SIG-M5 treated with dmso at 0.1 percent for 504 hours (cell line): ENCODE data around the gene CACNA1D.
A peak's percentile ranks its signal among the peaks of the same experiment; 100 is the strongest.

Experiments used
- DNase-seq: peaks from one replicate; lab custom pipeline; 2025; ENCODE audit not compliant: unreplicated experiment; lab: John Stamatoyannopoulos, UW

CACNA1D gene

DNA sequence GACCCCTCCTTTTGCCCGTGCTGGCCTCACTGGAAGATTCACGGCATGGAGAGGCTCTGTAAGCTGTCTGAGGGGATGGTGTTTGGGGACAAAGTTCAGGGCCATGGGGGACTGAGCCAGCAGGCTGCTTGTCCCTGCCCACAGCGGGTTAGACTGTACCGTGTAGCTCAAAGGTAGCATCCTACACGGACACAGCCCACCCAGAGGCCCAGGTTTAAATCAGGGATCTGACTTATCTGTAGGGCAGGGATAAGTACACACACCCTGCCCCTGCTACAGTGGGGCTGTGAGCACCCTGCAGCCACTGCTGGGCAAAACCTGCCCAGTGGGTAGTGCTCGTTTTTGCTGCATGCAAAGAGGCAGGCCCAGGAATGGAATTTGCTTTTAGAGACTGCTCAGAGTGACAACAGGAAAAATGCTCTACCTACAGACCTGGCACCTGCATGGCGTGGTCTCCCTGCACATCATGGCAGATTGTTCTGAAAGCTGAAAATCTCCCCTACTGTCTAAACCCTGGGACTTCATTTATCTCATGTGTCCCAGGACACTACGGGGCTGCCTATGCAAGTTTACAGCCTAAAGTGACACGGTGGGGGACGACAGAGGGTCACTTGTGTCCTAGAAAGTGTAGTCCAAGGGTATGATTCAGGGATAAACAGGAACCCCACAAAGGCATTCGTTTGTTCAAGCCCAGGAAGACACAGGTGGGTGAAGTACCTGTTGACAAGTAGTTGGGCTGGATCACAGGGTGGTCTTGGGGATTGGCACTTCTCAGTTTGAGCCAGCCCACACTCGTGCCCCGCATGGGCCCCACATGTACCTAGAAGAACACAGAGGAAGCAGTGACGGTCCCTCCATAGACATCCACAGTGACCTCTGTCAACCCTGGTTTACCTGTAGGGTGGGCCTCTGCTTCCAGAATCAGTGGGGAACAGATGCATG is 324.1 kb downstream of the CACNA1D start:
- no peak for DNase-seq

DNA sequence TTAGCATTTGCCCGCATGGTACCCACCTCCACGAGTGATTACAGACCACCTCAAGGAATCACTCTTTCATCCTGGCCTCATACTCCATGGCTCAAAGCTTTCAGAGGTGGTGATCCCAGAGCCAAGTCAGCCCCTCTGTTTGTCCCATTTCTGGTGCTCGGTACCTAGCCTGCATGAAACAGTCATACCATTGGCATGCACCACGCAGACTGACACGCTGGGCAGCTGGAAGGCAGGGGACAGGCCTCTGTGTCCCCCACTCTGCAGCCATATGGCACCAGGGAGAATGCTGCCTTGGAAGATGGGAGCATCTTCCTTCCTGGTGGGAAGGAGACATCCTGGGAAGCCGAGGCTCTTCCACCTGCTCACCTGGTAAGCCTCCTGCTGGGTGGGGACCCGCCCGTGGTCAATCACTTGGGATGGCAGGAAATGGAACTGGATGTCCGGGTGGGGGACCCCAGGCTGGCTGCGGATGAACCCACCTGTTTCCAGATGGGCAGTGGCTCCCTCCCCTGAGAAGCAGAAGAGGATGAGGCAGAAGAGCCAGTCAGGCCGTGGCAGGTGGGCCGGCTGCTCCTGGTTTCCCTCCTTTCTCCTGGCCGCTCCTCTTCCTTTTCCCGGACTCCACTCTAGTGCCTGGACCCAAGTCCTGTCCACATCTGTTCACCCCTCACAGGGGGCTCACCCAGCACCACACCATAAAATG is 324.9 kb downstream of the CACNA1D start:
- DNase-seq: no peak

DNA sequence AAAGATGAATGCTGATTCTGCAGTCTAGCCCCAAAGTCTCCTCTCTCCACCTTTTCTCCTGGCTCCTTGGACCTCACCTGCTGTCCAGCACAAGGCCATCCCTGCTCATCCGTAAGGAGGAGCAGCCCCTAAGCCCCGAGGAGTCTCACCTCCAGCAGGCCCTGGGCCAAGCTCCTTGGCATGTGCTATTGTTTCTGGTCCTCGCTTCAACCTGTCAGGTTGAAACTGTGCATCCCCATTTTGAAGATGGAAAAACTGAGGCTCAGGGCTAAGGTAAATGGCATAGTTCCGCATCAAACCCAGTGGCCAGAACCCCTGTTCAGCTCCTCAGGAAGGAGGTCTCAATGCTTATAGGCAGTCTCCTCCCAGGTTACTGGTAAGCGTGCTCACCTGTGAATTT is 325.7 kb downstream of the CACNA1D start:
- DNase-seq: no peak

DNA sequence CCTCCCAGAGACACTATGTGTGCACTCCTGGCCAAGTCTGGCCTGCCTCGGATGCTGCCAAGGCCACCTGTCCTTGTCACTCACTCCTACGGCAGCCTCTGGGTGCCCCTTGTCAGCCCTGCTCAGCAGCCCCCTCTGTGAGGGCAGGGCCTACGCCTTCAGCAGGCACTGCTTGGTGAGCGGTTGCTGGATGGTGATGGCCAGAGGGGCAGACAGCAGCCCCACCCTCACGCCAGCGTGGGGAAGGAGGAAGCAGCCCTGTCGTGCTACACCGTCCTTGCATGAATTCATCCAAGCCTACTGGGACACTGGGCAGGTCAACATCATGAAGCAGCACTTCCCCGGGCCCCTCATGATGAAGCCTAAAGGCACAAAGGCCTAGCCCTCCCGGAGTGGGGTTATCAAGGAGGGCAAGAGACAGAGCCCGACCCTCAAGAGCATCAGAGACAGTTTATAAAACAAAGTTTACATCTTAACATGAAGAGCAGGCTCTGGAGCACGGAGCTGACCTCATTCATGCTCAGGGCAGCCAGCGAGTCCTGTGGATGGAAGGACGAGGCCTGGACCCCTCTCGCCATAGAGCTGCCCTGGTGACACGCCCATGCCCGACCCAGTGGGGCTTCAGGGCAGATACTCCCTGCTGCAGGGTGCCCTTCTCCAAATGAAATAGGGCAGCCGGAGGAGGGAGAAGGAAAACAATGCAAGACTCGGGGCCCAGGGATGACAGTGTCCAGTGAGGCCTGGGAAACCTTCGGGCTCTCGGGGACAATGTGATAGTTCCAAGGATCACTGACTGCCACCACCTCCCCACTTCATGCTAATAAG is 326.6 kb downstream of the CACNA1D start:
- no peak for DNase-seq

DNA sequence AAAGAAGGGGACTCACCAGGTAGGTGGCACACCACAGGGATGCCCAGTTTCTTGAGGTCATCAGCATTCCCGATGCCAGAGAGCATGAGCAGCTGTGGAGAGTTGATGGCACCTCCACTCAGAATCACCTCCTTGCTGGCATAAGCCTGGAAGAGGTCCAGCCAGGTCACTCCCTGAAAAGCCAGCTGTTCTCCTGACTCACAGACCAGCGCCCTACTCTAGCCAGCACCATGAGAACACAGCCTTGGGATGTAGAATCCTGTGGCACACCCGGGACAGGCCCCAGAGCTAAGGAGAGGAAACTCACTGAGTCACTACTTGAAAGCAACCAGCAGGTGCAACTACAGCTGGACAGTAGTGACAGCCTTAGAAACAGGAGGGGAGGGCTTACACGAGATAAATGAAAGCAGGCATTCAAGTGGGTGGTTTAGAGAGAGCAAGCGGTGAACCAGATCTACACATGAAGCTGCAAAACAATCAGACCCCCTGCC is 327.3 kb downstream of the CACNA1D start:
- no peak for DNase-seq

DNA sequence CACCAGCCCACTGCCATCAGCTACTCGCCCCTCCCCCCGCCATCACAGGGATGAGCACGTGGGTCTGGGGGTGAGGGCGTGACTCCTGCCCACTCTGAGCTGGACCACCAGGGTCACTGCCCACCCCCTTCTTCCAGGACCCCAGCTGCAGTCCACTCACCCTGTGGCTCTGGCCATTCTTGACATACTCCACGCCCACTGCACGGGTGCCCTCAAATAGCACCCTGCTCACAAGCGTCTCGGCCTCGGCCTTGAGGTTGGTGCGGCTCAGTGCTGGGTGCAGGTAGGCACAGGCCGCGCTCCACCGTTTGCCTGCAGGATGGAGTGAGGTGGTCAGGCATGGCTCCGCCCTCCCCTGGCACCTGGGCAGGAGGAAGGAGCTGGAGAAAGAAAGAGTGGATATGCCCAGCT is 327.9 kb downstream of the CACNA1D start:
- DNase-seq: no peak

DNA sequence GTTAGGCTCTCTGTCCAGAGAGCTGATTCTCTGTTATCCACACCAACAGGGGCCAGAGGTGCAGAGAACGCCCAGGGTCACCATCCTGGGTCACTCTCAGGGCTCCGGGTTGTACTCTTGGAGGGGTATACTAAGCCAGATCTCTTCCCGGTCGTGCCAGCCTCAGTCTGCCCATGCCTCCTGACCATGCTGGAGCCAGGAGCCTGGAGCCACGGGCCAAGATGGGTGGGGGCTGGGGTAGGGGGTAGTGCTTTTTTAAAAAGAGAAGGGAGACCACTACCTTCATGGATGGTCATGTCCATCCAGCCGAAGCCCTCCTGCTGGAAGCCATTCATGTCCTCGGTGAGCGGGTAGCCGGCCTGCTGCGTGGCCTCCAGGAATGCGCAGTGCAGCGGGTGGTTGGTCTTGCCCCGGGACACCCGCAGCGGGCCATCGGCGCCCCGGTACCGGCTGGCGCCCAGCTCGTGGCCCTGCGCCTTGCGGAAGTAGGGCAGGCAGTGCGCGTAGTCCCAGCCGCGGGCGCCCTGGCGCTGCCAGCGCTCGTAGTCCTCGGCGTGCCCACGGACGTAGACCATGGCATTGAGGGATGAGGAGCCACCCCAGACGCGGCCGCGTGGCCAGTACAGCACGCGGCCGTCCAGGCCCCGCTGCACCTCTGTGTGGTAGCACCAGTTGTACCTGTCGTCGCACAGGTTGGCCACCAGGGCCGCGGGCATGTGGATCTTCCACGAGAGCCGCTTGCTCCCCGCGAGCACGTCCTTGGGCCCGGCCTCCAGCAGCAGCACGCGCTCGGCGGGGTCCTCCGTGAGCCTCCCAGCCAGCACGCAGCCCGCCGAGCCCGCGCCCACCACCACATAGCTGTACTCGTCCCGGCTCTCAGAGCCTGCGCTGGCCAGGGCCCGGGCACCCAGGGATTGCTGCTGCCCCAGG is 328.9 kb downstream of the CACNA1D start:
- DNase-seq: no peak

DNA sequence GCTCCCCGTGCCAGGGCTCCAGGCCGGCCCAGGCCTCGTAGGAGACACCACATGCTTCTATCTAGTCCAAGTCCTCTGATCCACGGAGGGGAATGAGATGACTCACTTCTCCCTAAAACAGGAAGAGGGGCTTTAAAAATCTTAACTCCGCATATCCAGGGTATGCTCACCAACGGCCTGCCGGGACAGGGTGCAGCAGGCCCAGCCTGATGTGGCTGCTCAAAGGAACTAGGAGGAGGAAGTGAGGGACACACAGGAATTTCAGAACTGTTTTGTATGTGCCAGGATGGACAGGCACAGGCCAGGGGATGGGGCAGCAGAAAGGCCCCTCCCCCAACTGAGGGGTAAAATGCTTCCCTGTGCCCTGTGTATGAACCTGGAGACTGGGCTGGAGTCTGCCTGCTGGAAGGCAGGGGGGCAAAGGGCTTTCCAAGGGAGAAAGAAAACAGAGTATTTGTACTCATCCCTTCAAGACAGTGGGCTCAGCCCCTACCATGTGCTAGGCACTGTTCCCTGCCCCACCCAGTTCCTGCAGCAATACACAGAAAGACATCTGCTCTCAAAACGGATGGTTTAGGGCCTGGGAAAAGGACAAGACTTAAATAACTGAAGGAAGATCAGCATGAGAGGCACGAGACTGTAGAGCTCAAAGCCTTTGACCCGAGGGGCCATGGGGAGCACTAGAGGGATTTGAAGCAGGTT is 329.7 kb downstream of the CACNA1D start:
- DNase-seq: no peak

DNA sequence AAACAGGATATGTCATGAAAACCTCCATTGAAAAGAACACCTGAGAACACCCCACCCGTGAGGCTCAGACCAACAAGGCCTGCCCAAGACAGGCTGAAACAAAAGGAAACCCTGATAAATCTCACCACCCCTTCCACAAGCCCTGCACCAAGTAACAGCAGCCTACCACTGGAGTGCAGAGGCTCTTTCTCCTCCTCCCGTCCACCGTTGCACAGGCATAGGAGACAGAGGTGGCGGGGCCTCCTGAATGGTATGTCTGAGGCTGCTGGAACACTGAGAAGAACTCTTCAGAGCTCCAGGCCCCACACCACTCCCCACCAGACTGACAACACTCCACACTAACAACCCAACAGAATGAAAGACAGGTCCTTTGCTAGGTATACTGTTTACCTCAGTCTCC is 330.4 kb downstream of the CACNA1D start:
- DNase-seq: no peak

DNA sequence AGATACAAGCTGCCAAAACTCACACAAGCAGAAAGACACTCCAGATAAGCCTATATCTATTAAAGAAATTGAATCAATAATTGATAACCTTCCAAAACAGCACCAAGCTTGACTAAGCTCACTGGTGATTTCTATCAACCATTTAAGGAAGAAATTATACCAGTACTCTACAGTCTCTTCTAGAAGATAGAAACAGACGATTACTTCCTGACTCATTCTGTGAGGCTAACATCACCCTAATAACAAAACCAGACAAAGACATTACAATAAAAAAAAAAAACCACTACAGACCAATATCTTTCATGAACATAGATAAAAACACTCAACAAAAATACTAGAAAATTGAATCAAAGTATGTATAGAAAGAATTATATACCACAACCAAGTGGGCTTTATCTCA is 331.6 kb downstream of the CACNA1D start:
- DNase-seq: no peak

DNA sequence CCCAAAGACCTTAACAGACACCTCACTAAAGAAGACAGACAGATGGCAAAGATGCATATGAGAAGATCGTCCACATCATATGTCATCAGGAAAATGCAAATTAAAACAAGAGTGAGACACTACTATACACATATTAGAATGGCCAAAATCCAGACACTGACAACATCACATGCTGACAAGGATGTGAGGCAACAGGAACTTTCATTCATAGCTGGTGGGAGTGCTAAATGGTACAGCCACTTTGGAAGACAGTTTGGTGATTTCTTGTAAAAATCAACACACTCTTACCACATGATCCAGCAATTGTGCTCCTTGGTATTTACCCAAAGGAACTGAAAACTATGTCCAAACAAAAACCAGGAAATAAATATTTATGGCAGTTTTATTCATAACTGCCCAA is 334.2 kb downstream of the CACNA1D start:
- DNase-seq: no peak

DNA sequence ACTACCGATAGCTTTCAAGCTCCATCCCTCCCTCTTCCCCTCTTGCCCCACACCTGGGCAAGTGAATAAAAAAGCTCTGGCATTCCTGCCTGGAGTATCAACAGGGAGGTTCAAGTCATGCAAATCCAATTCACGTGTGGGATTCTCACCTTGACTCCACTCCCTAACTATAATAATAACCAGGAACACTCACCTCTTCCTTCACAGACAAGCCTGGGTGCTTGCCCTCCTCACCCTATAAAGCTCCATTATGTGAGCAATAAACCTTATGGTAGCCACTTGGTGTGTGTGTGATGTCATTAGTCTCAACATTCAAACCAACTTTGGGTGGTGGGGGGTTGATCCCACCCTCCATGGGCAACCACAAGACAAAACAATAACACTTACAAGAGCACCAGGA is 335.2 kb downstream of the CACNA1D start:
- no peak for DNase-seq

DNA sequence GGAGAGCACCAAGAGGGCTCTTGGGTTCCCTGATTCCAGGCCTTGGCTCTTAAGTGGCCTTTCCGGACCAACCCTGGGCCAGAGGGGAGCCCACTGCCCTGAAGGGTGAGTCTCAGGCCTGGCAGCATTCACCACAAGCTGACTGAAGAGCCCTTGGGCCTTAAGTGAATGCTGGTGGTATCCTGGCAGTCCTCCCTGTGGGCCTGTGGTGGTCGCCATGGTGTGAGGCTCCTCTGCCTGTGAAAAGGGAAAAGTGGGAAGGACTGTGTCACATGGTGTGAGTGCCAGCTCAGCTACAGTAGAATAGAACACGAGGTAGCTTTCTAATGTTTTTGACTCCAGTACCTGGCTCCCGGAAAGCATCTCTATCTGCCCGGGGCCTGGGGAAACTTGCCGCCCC is 336.5 kb downstream of the CACNA1D start:
- DNase-seq: no peak

DNA sequence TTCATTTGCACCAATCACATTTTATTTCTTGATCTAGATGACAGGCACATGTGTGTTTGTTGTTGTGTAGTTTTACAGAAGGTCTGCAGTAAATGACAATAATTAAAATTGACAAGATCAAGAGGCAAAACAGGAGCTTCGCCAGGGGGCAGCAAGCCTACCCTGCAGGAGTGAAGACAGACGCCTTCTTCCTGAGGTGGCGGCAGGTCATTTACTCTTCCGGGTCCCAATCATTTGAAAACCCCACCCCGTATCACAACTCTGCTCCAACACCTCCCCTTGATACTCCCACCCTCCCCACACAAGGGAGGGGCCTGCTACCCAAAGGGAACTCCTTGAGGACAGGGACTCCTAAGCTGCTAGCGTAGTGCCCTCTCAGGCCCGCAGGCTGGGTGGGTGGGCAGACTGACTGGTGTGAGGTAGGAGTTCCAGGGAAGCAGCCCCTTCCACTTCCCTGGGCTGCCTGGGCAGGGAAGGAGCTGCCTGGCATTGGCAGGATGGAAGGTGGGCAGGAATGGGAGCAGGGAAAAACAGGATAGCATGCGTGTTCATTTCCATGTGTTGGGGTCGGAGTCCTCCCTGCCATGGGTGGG is 338.7 kb downstream of the CACNA1D start:
- no peak for DNase-seq

DNA sequence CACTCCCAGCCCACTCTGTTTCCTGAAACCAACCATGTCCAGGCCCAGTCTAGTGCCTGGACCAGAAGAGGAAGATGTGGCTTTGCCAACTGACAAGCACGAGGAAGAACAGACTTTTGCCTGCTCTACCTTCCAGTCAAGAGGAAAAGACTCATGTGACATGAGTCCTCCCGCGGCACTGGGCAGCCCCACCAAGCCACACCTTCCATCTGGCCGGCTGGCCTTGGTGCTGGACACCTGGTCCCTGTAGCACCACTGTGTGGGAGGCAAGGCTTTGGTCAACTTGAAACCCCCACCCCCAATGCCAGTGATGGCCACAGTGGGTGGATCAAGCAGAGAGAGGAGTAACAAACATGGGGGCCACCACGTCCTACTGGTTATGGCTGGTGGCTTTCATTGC is 339.3 kb downstream of the CACNA1D start:
- no peak for DNase-seq

DNA sequence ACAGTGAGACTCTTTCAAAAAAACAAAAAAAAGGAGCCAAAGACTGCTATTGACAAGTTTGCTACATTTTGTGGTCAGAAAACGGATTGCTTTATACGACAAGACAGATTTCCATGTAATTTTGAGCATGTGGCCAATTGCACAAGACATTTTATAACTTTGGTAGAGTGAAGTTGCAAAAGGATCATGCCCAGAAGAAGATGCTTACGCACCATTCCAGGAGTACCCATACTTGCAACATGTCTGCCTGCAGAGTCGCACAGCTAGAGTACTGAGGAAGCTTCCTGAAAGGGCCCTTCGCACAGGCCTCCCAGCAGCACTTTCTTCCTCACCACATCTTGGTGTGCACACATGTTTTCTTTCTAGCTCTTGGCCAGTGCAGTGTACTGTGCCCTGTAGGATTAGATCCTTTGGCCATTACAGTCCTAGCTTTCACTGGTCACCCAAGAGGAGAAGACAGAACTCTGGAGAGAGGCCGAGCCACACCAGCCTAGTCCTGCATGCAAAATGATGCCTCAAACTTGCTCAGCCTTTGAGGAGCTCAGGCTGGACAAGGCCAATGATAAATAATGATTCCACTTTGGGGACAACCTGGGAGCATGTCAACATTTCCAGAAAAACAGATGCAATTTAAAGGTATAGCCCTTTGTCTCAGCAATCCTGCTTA is 340.2 kb downstream of the CACNA1D start:
- DNase-seq: peak; percentile 94

DNA sequence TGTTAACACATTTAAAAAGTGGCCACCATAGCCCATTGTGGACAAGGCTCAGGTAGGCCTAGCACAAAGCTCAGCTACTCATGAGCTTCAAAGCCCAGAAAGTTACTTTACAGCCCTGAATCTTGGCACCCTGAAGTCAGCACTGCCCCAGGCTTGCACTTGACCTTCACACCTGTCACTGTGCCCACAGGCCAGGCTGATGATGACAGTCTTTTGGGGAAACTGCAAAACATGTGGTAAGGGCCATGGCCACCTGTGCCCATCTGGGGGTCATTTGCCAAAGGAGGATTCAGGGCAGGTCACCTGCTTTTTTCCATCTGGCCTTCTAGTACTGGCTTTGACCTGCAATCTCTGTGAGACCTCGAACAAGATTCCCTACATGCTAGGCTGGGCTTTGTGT is 340.8 kb downstream of the CACNA1D start:
- no peak for DNase-seq

DNA sequence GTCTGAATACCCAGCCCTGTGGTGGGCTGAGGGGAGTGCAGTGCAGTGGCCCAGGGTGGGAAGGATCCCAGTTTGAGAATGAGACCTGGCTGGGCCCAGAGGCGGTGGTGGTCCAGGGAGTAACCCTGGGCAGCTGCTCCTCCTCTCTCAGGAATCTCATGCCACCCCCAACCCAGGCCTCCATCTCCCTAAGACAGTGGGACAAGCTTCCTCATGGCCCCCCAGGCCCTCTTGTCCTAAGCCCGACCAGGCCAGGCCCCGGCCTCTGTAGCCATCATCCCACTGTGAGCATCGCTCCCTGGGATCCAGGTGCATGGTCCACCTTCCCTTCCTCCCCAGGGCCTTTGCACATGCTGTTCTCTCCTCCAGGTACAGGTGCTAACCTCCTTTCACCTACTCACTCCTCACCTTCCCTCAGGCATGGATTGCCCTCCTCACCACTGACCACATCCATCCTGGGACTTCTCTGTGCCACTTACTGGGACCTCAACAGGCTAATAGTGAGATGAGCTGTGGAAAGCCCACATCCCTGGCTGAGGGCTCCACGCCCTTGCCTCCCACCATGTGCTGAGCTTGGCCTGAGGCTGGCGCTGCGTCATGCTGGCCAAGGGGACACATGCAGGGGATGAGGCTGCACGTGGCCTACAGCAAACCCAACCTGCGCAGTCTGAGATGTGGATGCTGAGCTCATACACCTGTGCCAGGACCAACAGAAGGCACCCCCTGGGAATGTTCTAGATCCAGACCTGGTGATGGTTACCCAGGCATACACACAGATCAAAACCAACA is 341.9 kb downstream of the CACNA1D start:
- DNase-seq: no peak
